CD4-positive, alpha-beta T cell (primary cell): Measurements from ENCODE around the gene LMF1. TPM values are rescaled to one million over a fixed set of nuclear protein-coding genes. Genes with fewer than 3 reads are reported as not detected.

ENCODE experiments used
- ATAC-seq: fragments of 200-7000 bp; cut with Tn5 transposase; one replicate; pipeline ENCODE4 v1.10.0; 2022; ENCODE audit warnings: mild to moderate bottlenecking; ENCODE audit not compliant: poor library complexity
- CTCF ChIA-PET: fragments of 350-600 bp; sonication (Branson Sonifier 250); formaldehyde crosslinking; loops from one replicate; lab custom pipeline; 2021; ENCODE audit warnings: antibody characterized with exemption, inconsistent platforms; lab: Charles Lee
- POLR2A ChIA-PET: fragments of 350-600 bp; sonication (Branson Sonifier 250); formaldehyde crosslinking; loops from one replicate; lab custom pipeline; 2021; ENCODE audit warnings: antibody characterized with exemption, inconsistent platforms; lab: Charles Lee
- DNase-seq, 14 experiments: peaks; one replicate each; pipeline ENCODE4 v3.0.0-alpha.2; 2013 to 2020; ENCODE audit warnings: mixed read lengths in 2 of 14
- H3K27ac ChIP-seq, 2 donors: one replicate each; pipeline versions ENCODE4 v1.5.1 to v1.7.0; 2013; ENCODE audit warnings: low read length in 2 of 2, low read depth in 1 of 2, mild to moderate bottlenecking in 1 of 2
- H3K27me3 ChIP-seq, 2 experiments: 1 replicate in 1 of 2; 2 replicates in 1 of 2; pipeline versions ENCODE4 v1.6.1 to v1.7.0; 2013; ENCODE audit warnings: low read length in 2 of 2, control low read depth in 1 of 2, mild to moderate bottlenecking in 1 of 2, moderate library complexity in 1 of 2; ENCODE audit not compliant: insufficient read depth in 2 of 2, control insufficient read depth in 1 of 2
- H3K36me3 ChIP-seq: one replicate; pipeline ENCODE4 v1.6.1; 2013; ENCODE audit warnings: low read length, control low read depth; ENCODE audit not compliant: insufficient read depth
- H3K4me1 ChIP-seq: one replicate; pipeline ENCODE4 v1.6.1; 2013; ENCODE audit warnings: low read length, control low read depth; ENCODE audit not compliant: insufficient read depth
- H3K4me3 ChIP-seq: one replicate; pipeline ENCODE4 v1.5.1; 2013; ENCODE audit warnings: mild to moderate bottlenecking, low read length, moderate library complexity
- H3K9me3 ChIP-seq, 2 experiments: 1 replicate in 1 of 2; 2 replicates in 1 of 2; pipeline versions ENCODE4 v1.6.1 to v1.7.0; 2013; ENCODE audit warnings: low read length in 2 of 2, mild to moderate bottlenecking in 2 of 2, control low read depth in 1 of 2, moderate library complexity in 1 of 2; ENCODE audit not compliant: control insufficient read depth in 1 of 2, insufficient read depth in 1 of 2
- H3K27ac Mint-ChIP-seq: one replicate; pipeline ENCODE4 v1.8.0; 2020; ENCODE audit warnings: mixed read lengths
- H3K27me3 Mint-ChIP-seq: one replicate; pipeline ENCODE4 v1.8.0; 2021; ENCODE audit warnings: mixed read lengths
- H3K36me3 Mint-ChIP-seq: one replicate; pipeline ENCODE4 v1.8.0; 2021; ENCODE audit warnings: low read depth, mixed read lengths
- H3K4me1 Mint-ChIP-seq: one replicate; pipeline ENCODE4 v1.8.0; 2021; ENCODE audit warnings: low read depth, mixed read lengths
- H3K4me3 Mint-ChIP-seq: one replicate; pipeline ENCODE4 v1.8.0; 2020; ENCODE audit warnings: mild to moderate bottlenecking, mixed read lengths
- H3K9me3 Mint-ChIP-seq: one replicate; pipeline ENCODE4 v1.8.0; 2020; ENCODE audit warnings: mixed read lengths
- intact Hi-C, 2 experiments: fragments of 100-400 bp; cut with DNase I in 1 of 2; cut with micrococcal nuclease in 1 of 2; formaldehyde crosslinking; loops; one replicate each; pipeline versions ENCODE4 v1.15.1 to v1.9.0; 2023 to 2025; cut with DNase I, micrococcal nuclease
- total RNA-seq, 174 experiments: library from RNA in 2 of 174; stranded (reverse) in 2 of 174; gene quantifications; one replicate each; pipeline ENCODE4 v1.2.3 and lab custom pipeline; 2021 to 2026
- TF ChIP-seq, protein P1 (sequence below): fragments of 200-600 bp; IDR thresholded peaks from one replicate; pipeline ENCODE4 v1.8.0; 2022; ENCODE audit warnings: antibody characterized with exemption, mild to moderate bottlenecking

Gene LMF1
- total RNA-seq, 2 experiments from 2014 or later: 26.8 to 27.6 TPM

DNA sequence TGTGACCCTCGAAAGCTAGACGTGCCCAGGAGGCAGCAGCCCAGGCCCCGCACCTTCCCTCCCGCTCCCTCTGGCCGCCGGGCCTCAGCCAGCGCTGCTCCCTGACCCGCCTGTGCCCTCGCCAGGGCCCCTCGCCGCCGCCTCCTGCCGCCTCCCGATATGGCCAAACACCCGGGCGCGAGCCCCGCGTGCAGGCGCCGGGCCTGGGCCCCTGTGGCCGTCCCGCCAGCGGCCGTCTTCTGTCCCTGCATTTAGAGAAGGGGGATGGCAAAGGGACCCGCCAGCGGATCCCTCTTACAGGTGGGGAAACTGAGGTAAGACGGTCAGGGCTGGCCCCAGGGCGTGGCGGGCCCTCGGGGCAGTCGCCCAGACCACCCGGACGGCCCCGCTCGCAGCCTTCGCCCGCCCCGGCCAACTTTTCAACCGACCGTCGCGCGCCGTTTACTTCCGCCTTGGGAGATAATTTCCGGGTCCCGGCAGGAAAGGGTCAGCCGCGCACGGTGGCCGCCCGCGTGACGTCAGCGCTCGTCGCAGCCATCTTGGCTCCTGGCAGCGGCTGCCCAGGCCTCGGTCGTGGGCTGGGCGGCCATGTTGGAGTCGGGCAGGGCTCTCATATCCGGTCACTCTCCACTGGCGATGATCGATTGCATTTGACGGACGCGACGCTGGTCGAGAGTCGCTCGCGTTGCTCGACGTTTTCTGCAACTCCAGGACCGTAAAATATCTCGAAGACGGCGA lies 163.3 kb downstream of the LMF1 start:
- intact Hi-C loops: loop anchor here in 1 of 2 experiments (1.0 to 5.0 kb wide), 3 partner anchors 18 to 165 kb away; partner anchors contain the start of gene LMF1
- Mint-ChIP-seq H3K9me3 (no peaks in the 10 kb centered on the region), H3K4me3 (peak overlapping the region; percentile 95), H3K36me3 (no peaks in the 10 kb centered on the region), H3K27ac (peak overlapping the region; percentile 92), H3K4me1 (peaks cover 15% of the 10 kb centered on the region), H3K27me3 (peaks cover 13% of the 10 kb centered on the region)
- no peaks in the 10 kb centered on the region for H3K36me3 ChIP-seq
- DNase-seq (peak; percentile 58 to 92 (median 77)), ATAC-seq (peak; percentile 83)
- peak overlapping the region; percentile 72 to 87 for H3K27ac ChIP-seq
- peak overlapping the region; percentile 75 for H3K4me3 ChIP-seq
- peaks cover 21% of the 10 kb centered on the region for H3K4me1 ChIP-seq
- TF ChIP-seq, protein P1, sequence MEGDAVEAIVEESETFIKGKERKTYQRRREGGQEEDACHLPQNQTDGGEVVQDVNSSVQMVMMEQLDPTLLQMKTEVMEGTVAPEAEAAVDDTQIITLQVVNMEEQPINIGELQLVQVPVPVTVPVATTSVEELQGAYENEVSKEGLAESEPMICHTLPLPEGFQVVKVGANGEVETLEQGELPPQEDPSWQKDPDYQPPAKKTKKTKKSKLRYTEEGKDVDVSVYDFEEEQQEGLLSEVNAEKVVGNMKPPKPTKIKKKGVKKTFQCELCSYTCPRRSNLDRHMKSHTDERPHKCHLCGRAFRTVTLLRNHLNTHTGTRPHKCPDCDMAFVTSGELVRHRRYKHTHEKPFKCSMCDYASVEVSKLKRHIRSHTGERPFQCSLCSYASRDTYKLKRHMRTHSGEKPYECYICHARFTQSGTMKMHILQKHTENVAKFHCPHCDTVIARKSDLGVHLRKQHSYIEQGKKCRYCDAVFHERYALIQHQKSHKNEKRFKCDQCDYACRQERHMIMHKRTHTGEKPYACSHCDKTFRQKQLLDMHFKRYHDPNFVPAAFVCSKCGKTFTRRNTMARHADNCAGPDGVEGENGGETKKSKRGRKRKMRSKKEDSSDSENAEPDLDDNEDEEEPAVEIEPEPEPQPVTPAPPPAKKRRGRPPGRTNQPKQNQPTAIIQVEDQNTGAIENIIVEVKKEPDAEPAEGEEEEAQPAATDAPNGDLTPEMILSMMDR: no peak
- H3K27me3 ChIP-seq: peaks cover 4 to 12% of the 10 kb centered on the region in 2 experiments
- peaks cover 0 to 10% of the 10 kb centered on the region in 2 experiments for H3K9me3 ChIP-seq
- POLR2A ChIA-PET: interaction anchor here (0.6 to 1.5 kb wide), 5 partner anchors 19 to 287 kb away, joined by 3 to 14 read pairs (median 3); partner anchors contain the start of genes CCDC78, CHTF18 and RPUSD1
- CTCF ChIA-PET: no interaction called here

DNA sequence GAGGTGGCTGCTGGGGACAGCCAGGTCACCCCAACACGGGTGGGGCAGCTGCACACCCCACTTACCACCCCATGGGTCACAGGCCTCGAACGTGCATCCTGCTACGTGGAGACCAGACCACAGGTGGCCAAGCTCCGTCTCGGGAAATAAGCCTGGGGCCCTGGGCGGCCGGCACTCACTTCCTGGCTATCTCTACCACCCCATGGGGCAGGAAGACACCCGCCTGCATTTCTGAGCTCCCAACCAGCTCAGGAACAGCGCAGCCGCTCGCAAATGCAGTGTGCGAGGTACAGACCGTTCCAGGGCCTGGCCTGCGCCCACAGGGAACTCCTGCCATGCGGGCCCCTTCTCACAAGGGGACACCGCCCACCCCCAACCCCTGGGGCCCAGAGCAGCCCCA lies 165.3 kb downstream of the LMF1 start:
- intact Hi-C loops: loop anchor here in 1 of 2 experiments (5.0 kb wide), 1 partner anchor 167 kb away; the partner anchor contains the start of gene LMF1
- ATAC-seq (no peak), DNase-seq (no peak)
- H3K27ac Mint-ChIP-seq: no peak overlapping the region
- ChIA-PET CTCF (no interaction called here), POLR2A (no interaction called here)
- peaks cover 15% of the 10 kb centered on the region for H3K4me1 Mint-ChIP-seq
- Histone ChIP-seq H3K36me3 (no peaks in the 10 kb centered on the region), H3K27me3 (peaks cover 19 to 25% of the 10 kb centered on the region in 2 experiments), H3K4me3 (no peak overlapping the region), H3K27ac (no peak overlapping the region), H3K9me3 (peaks cover 0 to 16% of the 10 kb centered on the region in 2 experiments), H3K4me1 (peaks cover 23% of the 10 kb centered on the region)
- no peaks in the 10 kb centered on the region for H3K9me3 Mint-ChIP-seq
- H3K4me3 Mint-ChIP-seq: no peak overlapping the region
- H3K27me3 Mint-ChIP-seq: peaks cover 15% of the 10 kb centered on the region
- TF ChIP-seq, protein P1: no peak
- H3K36me3 Mint-ChIP-seq: no peaks in the 10 kb centered on the region

DNA sequence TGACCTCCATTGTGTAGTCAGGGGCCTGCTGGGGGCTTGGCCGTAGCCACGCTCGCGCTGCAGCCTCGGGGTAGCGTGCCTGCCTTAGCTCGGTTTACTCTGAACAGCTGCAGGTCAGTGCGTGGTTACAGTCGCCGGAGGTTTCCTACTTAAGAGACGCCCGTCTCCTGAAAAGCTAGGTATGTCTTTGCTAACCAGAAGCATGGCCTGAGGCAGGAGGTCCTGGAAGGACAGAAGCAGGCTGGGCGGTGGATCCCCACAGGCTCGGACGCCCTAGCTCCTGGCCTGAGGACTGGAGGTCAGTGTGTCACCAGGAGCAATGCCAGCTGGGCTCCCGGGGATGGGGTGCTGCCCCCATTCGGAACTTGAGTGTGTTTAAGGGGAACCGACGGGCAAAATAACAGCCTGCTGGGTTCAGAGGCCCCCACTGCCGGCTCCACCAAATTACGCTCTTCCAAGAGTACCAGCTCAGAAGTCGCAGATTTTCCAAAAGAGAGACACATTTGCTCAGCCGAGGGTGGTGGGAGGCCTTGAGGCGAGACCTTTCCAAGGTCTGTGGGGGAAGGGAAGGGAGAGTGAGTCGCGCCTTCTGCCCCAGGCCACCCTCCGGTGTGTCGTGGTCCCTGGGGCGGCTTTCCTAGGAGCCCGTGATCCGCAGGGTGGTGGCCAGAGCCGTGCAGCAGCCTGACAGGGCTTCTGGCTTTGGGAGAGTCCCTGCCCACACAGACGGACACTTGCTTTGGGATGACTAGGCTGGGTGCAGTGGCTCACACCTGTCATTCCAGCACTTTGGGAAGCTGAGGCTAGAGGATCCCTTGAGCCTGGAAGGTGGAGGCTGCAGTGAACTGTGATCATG lies 166.4 kb downstream of the LMF1 start:
- H3K9me3 ChIP-seq: peaks cover 0 to 20% of the 10 kb centered on the region in 2 experiments
- intact Hi-C loops: loop anchor here in 1 of 2 experiments (5.0 kb wide), 1 partner anchor 168 kb away; the partner anchor contains the start of gene LMF1
- ChIA-PET POLR2A (interaction anchor here (1.1 kb wide), 1 partner anchor 16 kb away, joined by 3 read pairs; the partner anchor contains the start of genes CHTF18 and RPUSD1), CTCF (no interaction called here)
- H3K27ac Mint-ChIP-seq: peak overlapping the region; percentile 47
- peaks cover 12% of the 10 kb centered on the region for H3K27me3 Mint-ChIP-seq
- DNase-seq (no peak), ATAC-seq (no peak)
- peaks cover 13% of the 10 kb centered on the region for H3K4me1 Mint-ChIP-seq
- H3K4me3 ChIP-seq: no peak overlapping the region
- no peaks in the 10 kb centered on the region for H3K36me3 Mint-ChIP-seq
- H3K4me1 ChIP-seq: peaks cover 25% of the 10 kb centered on the region
- H3K27ac ChIP-seq: no peak overlapping the region
- peaks cover 22 to 31% of the 10 kb centered on the region in 2 experiments for H3K27me3 ChIP-seq
- H3K4me3 Mint-ChIP-seq: peak overlapping the region; percentile 79
- no peaks in the 10 kb centered on the region for H3K9me3 Mint-ChIP-seq
- TF ChIP-seq, protein P1: no peak
- no peaks in the 10 kb centered on the region for H3K36me3 ChIP-seq
